K562 (cell line): Measurements from ENCODE around the gene NEUROD4. TPM values are rescaled to one million over a fixed set of nuclear protein-coding genes. Genes with fewer than 3 reads are reported as not detected.

Source experiments
- ATAC-seq: fragments of 200-7000 bp; cut with Tn5 transposase; 3 replicates; pipeline ENCODE4 v1.9.1; 2020; ENCODE audit warnings: moderate library complexity
- BruUV-seq: library from RNA; stranded (reverse); fragments of 400-500 nt; replicated peaks from 2 replicates; lab custom pipeline; 2021; lab: Mats Ljungman, UMichigan
- CTCF ChIA-PET: fragments of 300-600 bp; formaldehyde crosslinking; extraction: SDS; loops from one replicate; lab custom pipeline; 2021; ENCODE audit warnings: low intra/inter-chr PET ratio; lab: Yijun Ruan, JAX
- POLR2A ChIA-PET: fragments of 300-600, 350-650 bp; sonication (Branson Sonifier 250); formaldehyde crosslinking; extraction: SDS; loops from one replicate; lab custom pipeline; 2021; ENCODE audit warnings: antibody characterized with exemption, inconsistent platforms; lab: Yijun Ruan, JAX
- DNase-seq, 4 experiments: peaks; one replicate each; pipeline versions ENCODE4 v3.0.0 to v3.0.0-alpha.2; 2011 to 2018; ENCODE audit warnings: low spot score in 3 of 4, mixed read lengths in 3 of 4; ENCODE audit errors: extremely low read depth in 1 of 4
- FAIRE-seq: peaks from 2 replicates; lab custom pipeline; 2011; peaks lifted over from hg19 to GRCh38; lab: Jason Lieb, UNC
- H2AFZ ChIP-seq: 2 replicates; pipeline ENCODE4 v1.6.0; 2011; ENCODE audit warnings: low read depth, low read length, control low read depth, inconsistent platforms
- H3K27ac ChIP-seq: fragments of 200-600 bp; 3 replicates; pipeline ENCODE4 v1.8.0; 2011; ENCODE audit warnings: low read depth, mild to moderate bottlenecking, control low read depth, inconsistent platforms, low read length, moderate library complexity, mixed read lengths; ENCODE audit errors: extremely low read depth
- H3K27me3 ChIP-seq, 2 experiments: fragments of 300-600 bp in 1 of 2; 2 replicates in 1 of 2; 3 replicates in 1 of 2; pipeline versions ENCODE4 v1.6.0 to v1.8.0; 2011; ENCODE audit warnings: inconsistent platforms in 2 of 2, low read length in 2 of 2, mild to moderate bottlenecking in 1 of 2, mixed read lengths in 1 of 2, moderate library complexity in 1 of 2; ENCODE audit not compliant: control insufficient read depth in 2 of 2, insufficient read depth in 2 of 2
- H3K36me3 ChIP-seq: fragments of 300-600 bp; 3 replicates; pipeline ENCODE4 v1.8.0; 2011; ENCODE audit warnings: mild to moderate bottlenecking, low read length, inconsistent platforms; ENCODE audit not compliant: control insufficient read depth, insufficient read depth
- H3K4me1 ChIP-seq, 2 experiments: fragments of 200-600 bp in 1 of 2; replicated peaks in 1 of 2; 2 replicates in 1 of 2; 3 replicates in 1 of 2; pipeline versions ENCODE4 v1.5.1 to v1.8.0; 2011; ENCODE audit warnings: inconsistent platforms in 2 of 2, low read length in 2 of 2, mild to moderate bottlenecking in 1 of 2, mixed read lengths in 1 of 2, moderate library complexity in 1 of 2; ENCODE audit not compliant: control insufficient read depth in 2 of 2, insufficient read depth in 2 of 2
- H3K4me2 ChIP-seq: 2 replicates; pipeline ENCODE4 v1.6.1; 2011; ENCODE audit warnings: low read length, control low read depth, inconsistent platforms, mixed read lengths; ENCODE audit not compliant: insufficient read depth
- H3K4me3 ChIP-seq: fragments of 200-600 bp; sonication (generic), shearing (Covaris generic); 2 replicates; pipeline ENCODE4 v1.5.1; 2016; ENCODE audit warnings: control low read depth, inconsistent platforms
- H3K79me2 ChIP-seq: fragments of 200-600 bp; 3 replicates; pipeline ENCODE4 v1.8.0; 2011; ENCODE audit warnings: low read length, inconsistent platforms; ENCODE audit not compliant: control insufficient read depth, insufficient read depth
- H3K9ac ChIP-seq, 2 experiments: 2 replicates each; pipeline versions ENCODE4 v1.6.0 to v1.6.1; 2011; ENCODE audit warnings: low read depth in 2 of 2, low read length in 2 of 2, control low read depth in 1 of 2, inconsistent platforms in 1 of 2, mild to moderate bottlenecking in 1 of 2, mixed read lengths in 1 of 2; ENCODE audit not compliant: insufficient read depth in 1 of 2
- H3K9me1 ChIP-seq: one replicate; pipeline ENCODE4 v1.6.0; 2011; ENCODE audit warnings: inconsistent platforms, mild to moderate bottlenecking, low read length, moderate library complexity; ENCODE audit not compliant: control insufficient read depth, insufficient read depth
- H3K9me3 ChIP-seq: replicated peaks from 2 replicates; pipeline ENCODE4 v1.5.1; 2011; ENCODE audit warnings: low read depth, low read length, inconsistent platforms; ENCODE audit not compliant: control insufficient read depth, insufficient read depth
- H4K20me1 ChIP-seq: replicated peaks from 2 replicates; pipeline ENCODE4 v1.6.1; 2011; ENCODE audit warnings: low read length, inconsistent platforms, mixed read lengths; ENCODE audit not compliant: control insufficient read depth, insufficient read depth
- CCNT2 ChIP-seq: IDR thresholded peaks from 2 replicates; pipeline ENCODE4 v1.6.1; 2011; ENCODE audit warnings: borderline replicate concordance, low read depth, mild to moderate bottlenecking, moderate library complexity, mixed read lengths, low read length; ENCODE audit not compliant: insufficient read length; ENCODE audit errors: extremely low read depth
- COPS2 ChIP-seq: fragments of 450-650 bp; conservative IDR thresholded peaks from 2 replicates; pipeline ENCODE4 v1.6.1; 2016; ENCODE audit warnings: mild to moderate bottlenecking, moderate library complexity
- HMGN3 ChIP-seq: IDR thresholded peaks from 2 replicates; pipeline ENCODE4 v1.6.1; 2011; ENCODE audit warnings: borderline replicate concordance, low read depth, mild to moderate bottlenecking, mixed read lengths, low read length; ENCODE audit not compliant: insufficient read length; ENCODE audit errors: extremely low read depth
- ILK ChIP-seq: fragments of 450-650 bp; IDR thresholded peaks from 2 replicates; pipeline ENCODE4 v1.6.1; 2016; ENCODE audit warnings: missing genetic modification characterization, low read depth, mild to moderate bottlenecking, missing compliant biosample characterization, moderate library complexity, borderline replicate concordance
- KDM1A ChIP-seq, 2 experiments: fragments of 450-650 bp; IDR thresholded peaks; 2 replicates each; pipeline ENCODE4 v1.6.1; 2016; ENCODE audit warnings: mild to moderate bottlenecking in 2 of 2
- KLF13 ChIP-seq: fragments of 450-650 bp; IDR thresholded peaks from 2 replicates; pipeline ENCODE4 v1.6.1; 2016; ENCODE audit warnings: missing genetic modification characterization, low read depth, mild to moderate bottlenecking, missing compliant biosample characterization, moderate library complexity, borderline replicate concordance
- POLR2H ChIP-seq: IDR thresholded peaks from 2 replicates; pipeline ENCODE4 v1.6.1; 2016; ENCODE audit warnings: missing genetic modification characterization, low read depth, mild to moderate bottlenecking, control low read depth, missing compliant biosample characterization, moderate library complexity
- PURB ChIP-seq: sonication (generic); formaldehyde crosslinking; IDR thresholded peaks from 2 replicates; pipeline ENCODE4 v1.9.0; 2021; ENCODE audit warnings: low read depth, mild to moderate bottlenecking, missing genetic modification reagents
- TARDBP ChIP-seq: fragments of 450-650 bp; IDR thresholded peaks from 2 replicates; pipeline ENCODE4 v1.6.1; 2016
- TCF7 ChIP-seq: sonication (generic); IDR thresholded peaks from 2 replicates; pipeline ENCODE4 v1.6.1; 2016; ENCODE audit warnings: antibody characterized with exemption, borderline replicate concordance
- ZEB2 ChIP-seq: fragments of 450-650 bp; IDR thresholded peaks from 2 replicates; pipeline ENCODE4 v1.6.1; 2016
- ZNF586 ChIP-seq: fragments of 450-650 bp; formaldehyde crosslinking; conservative IDR thresholded peaks from 2 replicates; pipeline ENCODE4 v1.4.0; 2020; ENCODE audit warnings: mild to moderate bottlenecking, moderate library complexity
- ZNF780A ChIP-seq: fragments of 250-450 bp; sonication (Bioruptor Pico); IDR thresholded peaks from 2 replicates; pipeline ENCODE4 v1.5.0; 2021; ENCODE audit warnings: mild to moderate bottlenecking
- WGBS: fragments of 100-300 bp; shearing (Covaris generic); methylation state at CpG from one replicate; pipeline ENCODE4 v1.1.6; 2016; ENCODE audit warnings: low coverage, mixed read lengths; ENCODE audit not compliant: insufficient coverage; ENCODE audit errors: missing lambda C conversion rate; 5-methylcytosine and 5-hydroxymethylcytosine counted together
- in situ Hi-C: fragments of 300-500 bp; cut with MboI; formaldehyde crosslinking; loops from 4 replicates; pipeline ENCODE4 v1.15.0; 2018; ENCODE audit warnings: inconsistent platforms, mixed read lengths
- intact Hi-C: fragments of 100-400 bp; cut with micrococcal nuclease; formaldehyde crosslinking; loops from 2 replicates; pipeline ENCODE4 v1.14.2; 2022
- polyA plus RNA-seq, 8 experiments: library from polyadenylated mRNA; depleted of rRNA in 4 of 8; stranded (reverse) in 5 of 8; unstranded in 3 of 8; fragments of >200 nt; fragmentation: Nextera tagmentation in 2 of 8; fragmentation: Illumina TruSeq in 1 of 8; extraction: Ambion mirVana in 2 of 8; extraction: Trizol in 1 of 8; gene quantifications; 2 replicates each; pipeline versions ENCODE4 v1.2.1 to v1.2.3, GENCODE V29; 2011 to 2014; ENCODE audit warnings: inconsistent platforms in 1 of 8, missing spikeins in 1 of 8
- total RNA-seq, 7 experiments: library from RNA; depleted of rRNA in 6 of 7; stranded (reverse); fragments of >200 nt in 6 of 7; fragmentation: Illumina TruSeq in 2 of 7; extraction: Trizol in 2 of 7; gene quantifications; 2 replicates each; pipeline versions ENCODE4 v1.2.1 to v1.2.3, GENCODE V29; 2011 to 2021; ENCODE audit warnings: low replicate concordance in 1 of 7
- TF ChIP-seq, protein P1 (sequence below), 2 experiments: fragments of 200-800 bp in 1 of 2; sonication (Bioruptor generic) in 1 of 2; sonication (generic) in 1 of 2; formaldehyde crosslinking in 1 of 2; IDR thresholded peaks in 1 of 2; conservative IDR thresholded peaks in 1 of 2; 2 replicates each; pipeline versions ENCODE4 v1.5.0 to v1.6.1; 2016 to 2020; ENCODE audit warnings: missing compliant biosample characterization in 1 of 2, missing genetic modification characterization in 1 of 2, missing genetic modification reagents in 1 of 2
- TF ChIP-seq, protein P2 (sequence below): sonication (generic); IDR thresholded peaks from 2 replicates; pipeline ENCODE4 v1.6.1; 2016
- TF ChIP-seq, protein P3 (sequence below): fragments of 450-650 bp; IDR thresholded peaks from 2 replicates; pipeline ENCODE4 v1.6.1; 2016; ENCODE audit warnings: antibody characterized with exemption
- TF ChIP-seq, protein P4 (sequence below), 2 experiments: fragments of 450-650 bp; conservative IDR thresholded peaks; 2 replicates each; pipeline ENCODE4 v1.6.1; 2017; ENCODE audit warnings: mild to moderate bottlenecking in 2 of 2, moderate library complexity in 2 of 2

Gene NEUROD4
- total and polyA plus RNA-seq, 9 of the 15 experiments (the other 6 are each of a cell fraction or from before 2014, with no cell fraction given), result not detected

DNA sequence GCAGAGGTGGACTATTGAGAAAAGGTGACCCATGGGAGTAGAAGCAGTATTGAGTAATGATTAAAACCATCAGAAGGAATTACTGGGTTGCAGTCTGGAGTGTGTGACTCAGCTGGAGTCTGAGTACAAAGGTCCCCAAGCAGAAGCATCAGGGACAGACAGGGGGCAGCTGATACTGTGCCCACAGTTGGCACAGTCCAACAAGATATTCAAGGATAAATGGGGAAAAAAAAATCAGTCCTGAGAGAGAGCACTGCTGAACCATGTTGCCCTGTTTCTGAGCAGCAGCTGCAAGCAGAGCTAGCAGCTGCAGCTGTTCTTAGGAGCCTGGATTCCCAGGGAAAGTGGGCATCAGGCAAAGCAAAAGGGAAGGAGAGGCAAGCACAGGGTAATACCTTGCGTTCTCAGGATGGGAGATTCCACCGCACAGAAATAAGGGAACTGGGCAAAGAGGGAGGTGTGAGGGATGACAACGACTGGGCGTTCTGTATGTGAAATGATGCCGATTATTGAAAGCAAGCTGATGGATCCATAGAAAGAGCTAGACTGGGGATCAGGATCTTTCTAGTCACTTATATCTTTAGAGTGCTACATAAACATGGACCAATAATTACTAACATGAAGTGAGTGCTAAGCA lies 17.7 kb downstream of the NEUROD4 start:
- Histone ChIP-seq H3K9me1 (no peaks in the 10 kb centered on the region), H3K36me3 (no peaks in the 10 kb centered on the region), H3K4me1 (no peaks in the 10 kb centered on the region), H3K27me3 (peaks cover 6 to 16% of the 10 kb centered on the region in 2 experiments; a peak in 3 of 5 replicates), H2AFZ (no peak overlapping the region), H3K27ac (no peak overlapping the region), H3K4me2 (no peak overlapping the region), H3K9me3 (no peaks in the 10 kb centered on the region), H3K9ac (no peak overlapping the region), H4K20me1 (no peaks in the 10 kb centered on the region), H3K4me3 (no peak overlapping the region), H3K79me2 (no peaks in the 10 kb centered on the region)
- in situ Hi-C loops (no loop called here), intact Hi-C loops (no loop called here)
- ChIA-PET CTCF (no interaction called here), POLR2A (interaction anchor here (0.6 kb wide), 1 partner anchor 14 kb away, joined by 5 read pairs; no protein-coding TSS in a partner anchor)
- no TSS peak for BruUV-seq
- DNase-seq, result no peak
- no peak for FAIRE-seq
- no peak for ATAC-seq
- WGBS, result 1% methylated on average over 5 of the region's 5 CpGs
- TF ChIP-seq KLF13, result no peak
- TF ChIP-seq ZNF586 (CRISPR knock-in tag), result no peak
- no peak for TF ChIP-seq CCNT2
- no peak for TF ChIP-seq HMGN3
- no peak for TF ChIP-seq PURB
- TF ChIP-seq ILK (tag), result no peak
- TF ChIP-seq, protein P1, sequence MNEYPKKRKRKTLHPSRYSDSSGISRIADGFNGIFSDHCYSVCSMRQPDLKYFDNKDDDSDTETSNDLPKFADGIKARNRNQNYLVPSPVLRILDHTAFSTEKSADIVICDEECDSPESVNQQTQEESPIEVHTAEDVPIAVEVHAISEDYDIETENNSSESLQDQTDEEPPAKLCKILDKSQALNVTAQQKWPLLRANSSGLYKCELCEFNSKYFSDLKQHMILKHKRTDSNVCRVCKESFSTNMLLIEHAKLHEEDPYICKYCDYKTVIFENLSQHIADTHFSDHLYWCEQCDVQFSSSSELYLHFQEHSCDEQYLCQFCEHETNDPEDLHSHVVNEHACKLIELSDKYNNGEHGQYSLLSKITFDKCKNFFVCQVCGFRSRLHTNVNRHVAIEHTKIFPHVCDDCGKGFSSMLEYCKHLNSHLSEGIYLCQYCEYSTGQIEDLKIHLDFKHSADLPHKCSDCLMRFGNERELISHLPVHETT (CRISPR knock-in tag; conservative IDR thresholded peaks at IDR 0.05 in 1 of 2, IDR thresholded peaks at IDR 0.05 in 1 of 2), result no peak
- no peak for TF ChIP-seq TARDBP
- TF ChIP-seq, protein P2, sequence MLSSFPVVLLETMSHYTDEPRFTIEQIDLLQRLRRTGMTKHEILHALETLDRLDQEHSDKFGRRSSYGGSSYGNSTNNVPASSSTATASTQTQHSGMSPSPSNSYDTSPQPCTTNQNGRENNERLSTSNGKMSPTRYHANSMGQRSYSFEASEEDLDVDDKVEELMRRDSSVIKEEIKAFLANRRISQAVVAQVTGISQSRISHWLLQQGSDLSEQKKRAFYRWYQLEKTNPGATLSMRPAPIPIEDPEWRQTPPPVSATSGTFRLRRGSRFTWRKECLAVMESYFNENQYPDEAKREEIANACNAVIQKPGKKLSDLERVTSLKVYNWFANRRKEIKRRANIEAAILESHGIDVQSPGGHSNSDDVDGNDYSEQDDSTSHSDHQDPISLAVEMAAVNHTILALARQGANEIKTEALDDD, result no peak
- TF ChIP-seq, protein P3, sequence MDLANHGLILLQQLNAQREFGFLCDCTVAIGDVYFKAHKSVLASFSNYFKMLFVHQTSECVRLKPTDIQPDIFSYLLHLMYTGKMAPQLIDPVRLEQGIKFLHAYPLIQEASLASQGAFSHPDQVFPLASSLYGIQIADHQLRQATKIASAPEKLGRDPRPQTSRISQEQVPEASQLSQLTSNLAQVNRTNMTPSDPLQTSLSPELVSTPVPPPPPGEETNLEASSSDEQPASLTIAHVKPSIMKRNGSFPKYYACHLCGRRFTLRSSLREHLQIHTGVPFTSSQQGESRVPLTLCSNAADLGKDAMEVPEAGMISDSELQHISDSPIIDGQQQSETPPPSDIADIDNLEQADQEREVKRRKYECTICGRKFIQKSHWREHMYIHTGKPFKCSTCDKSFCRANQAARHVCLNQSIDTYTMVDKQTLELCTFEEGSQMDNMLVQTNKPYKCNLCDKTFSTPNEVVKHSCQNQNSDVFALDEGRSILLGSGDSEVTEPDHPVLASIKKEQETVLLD, result no peak
- no peak for TF ChIP-seq ZNF780A (CRISPR knock-in tag)
- TF ChIP-seq KDM1A (IDR thresholded peaks at IDR 0.05), result no peak
- no peak for TF ChIP-seq COPS2
- TF ChIP-seq POLR2H, result no peak
- TF ChIP-seq TCF7, result no peak
- TF ChIP-seq ZEB2, result no peak
- TF ChIP-seq, protein P4, sequence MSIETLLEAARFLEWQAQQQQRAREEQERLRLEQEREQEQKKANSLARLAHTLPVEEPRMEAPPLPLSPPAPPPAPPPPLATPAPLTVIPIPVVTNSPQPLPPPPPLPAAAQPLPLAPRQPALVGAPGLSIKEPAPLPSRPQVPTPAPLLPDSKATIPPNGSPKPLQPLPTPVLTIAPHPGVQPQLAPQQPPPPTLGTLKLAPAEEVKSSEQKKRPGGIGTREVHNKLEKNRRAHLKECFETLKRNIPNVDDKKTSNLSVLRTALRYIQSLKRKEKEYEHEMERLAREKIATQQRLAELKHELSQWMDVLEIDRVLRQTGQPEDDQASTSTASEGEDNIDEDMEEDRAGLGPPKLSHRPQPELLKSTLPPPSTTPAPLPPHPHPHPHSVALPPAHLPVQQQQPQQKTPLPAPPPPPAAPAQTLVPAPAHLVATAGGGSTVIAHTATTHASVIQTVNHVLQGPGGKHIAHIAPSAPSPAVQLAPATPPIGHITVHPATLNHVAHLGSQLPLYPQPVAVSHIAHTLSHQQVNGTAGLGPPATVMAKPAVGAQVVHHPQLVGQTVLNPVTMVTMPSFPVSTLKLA (conservative IDR thresholded peaks at IDR 0.05), result no peak
